IPS-15b (cell line): ENCODE measurements around the gene GALNT18.

Source experiments
- H3K27me3 ChIP-seq: one replicate; pipeline ENCODE4 v1.6.1; 2013; ENCODE audit warnings: low read length; ENCODE audit not compliant: control insufficient read depth, insufficient read depth
- H3K36me3 ChIP-seq: one replicate; pipeline ENCODE4 v1.6.1; 2013; ENCODE audit warnings: low read length; ENCODE audit not compliant: control insufficient read depth, insufficient read depth
- H3K4me1 ChIP-seq: one replicate; pipeline ENCODE4 v1.6.1; 2013; ENCODE audit warnings: mild to moderate bottlenecking, low read length; ENCODE audit not compliant: control insufficient read depth, insufficient read depth
- H3K4me3 ChIP-seq: one replicate; pipeline ENCODE4 v1.5.1; 2013; ENCODE audit warnings: low read depth, low read length
- H3K9ac ChIP-seq: one replicate; pipeline ENCODE4 v1.6.1; 2013; ENCODE audit warnings: low read depth, mild to moderate bottlenecking, low read length
- H3K9me3 ChIP-seq: one replicate; pipeline ENCODE4 v1.6.1; 2013; ENCODE audit warnings: mild to moderate bottlenecking, low read length; ENCODE audit not compliant: control insufficient read depth, insufficient read depth

The GALNT18 gene

GRCh38 chr11:11482730-11483129, 139.1 kb downstream of the GALNT18 start:
- Histone ChIP-seq H3K9ac (no peak overlapping the region), H3K36me3 (no peaks in the 10 kb centered on the region), H3K27me3 (no peaks in the 10 kb centered on the region), H3K4me3 (no peak overlapping the region), H3K4me1 (no peaks in the 10 kb centered on the region), H3K9me3 (no peaks in the 10 kb centered on the region)

GRCh38 chr11:11481371-11481770, 140.4 kb downstream of the GALNT18 start:
- Histone ChIP-seq H3K27me3 (no peaks in the 10 kb centered on the region), H3K9me3 (no peaks in the 10 kb centered on the region), H3K36me3 (no peaks in the 10 kb centered on the region), H3K4me3 (no peak overlapping the region), H3K9ac (no peak overlapping the region), H3K4me1 (no peaks in the 10 kb centered on the region)

DNA sequence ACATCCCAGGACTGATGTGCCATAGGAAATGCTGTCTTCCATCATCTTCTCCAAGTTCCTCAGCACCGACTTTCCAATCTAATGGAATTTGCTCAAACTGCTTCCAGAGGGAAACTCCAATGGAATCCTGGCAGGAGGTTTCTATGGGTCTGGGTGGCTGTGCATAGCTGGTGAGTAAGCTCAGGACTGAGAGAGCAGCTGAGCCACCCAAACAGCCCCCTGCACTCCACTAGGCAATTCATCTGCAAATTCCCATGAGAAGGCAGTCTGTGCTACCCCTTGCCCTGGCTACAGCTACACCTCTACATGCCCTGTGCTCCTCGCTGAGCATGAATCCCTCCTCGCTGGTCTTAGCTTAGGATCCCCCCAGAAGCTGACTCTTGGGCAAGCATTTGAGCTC, 140.8 kb downstream of the GALNT18 start:
- no peak overlapping the region for H3K9ac ChIP-seq
- no peaks in the 10 kb centered on the region for H3K9me3 ChIP-seq
- no peaks in the 10 kb centered on the region for H3K4me1 ChIP-seq
- no peaks in the 10 kb centered on the region for H3K36me3 ChIP-seq
- H3K4me3 ChIP-seq, result no peak overlapping the region
- H3K27me3 ChIP-seq, result no peaks in the 10 kb centered on the region

DNA sequence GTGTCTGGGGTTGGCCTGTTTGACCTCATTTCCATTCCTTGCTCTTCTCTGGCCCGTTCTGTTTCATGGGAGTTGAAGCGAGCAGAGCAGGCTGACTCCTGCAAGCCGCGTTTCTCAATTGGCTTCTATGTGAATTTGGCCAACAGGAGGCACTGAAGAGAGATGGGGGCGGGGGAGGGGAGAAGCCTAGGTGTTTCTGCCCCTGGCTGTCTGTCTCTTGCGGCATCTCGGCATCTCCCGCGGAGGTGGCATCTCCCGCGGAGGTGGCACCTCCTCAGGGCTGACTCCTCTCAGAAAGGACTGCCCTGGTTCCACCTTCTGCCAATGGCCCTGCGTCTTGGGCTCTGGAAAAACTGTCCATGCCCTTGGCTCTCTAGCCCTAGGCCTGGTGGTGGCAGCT, 143.1 kb downstream of the GALNT18 start:
- no peak overlapping the region for H3K9ac ChIP-seq
- no peak overlapping the region for H3K4me3 ChIP-seq
- H3K9me3 ChIP-seq, result no peaks in the 10 kb centered on the region
- H3K4me1 ChIP-seq, result no peaks in the 10 kb centered on the region
- no peaks in the 10 kb centered on the region for H3K36me3 ChIP-seq
- H3K27me3 ChIP-seq, result no peaks in the 10 kb centered on the region

GRCh38 chr11:11477695-11478420, 143.9 kb downstream of the GALNT18 start:
- H3K4me3 ChIP-seq, result no peak overlapping the region
- no peaks in the 10 kb centered on the region for H3K27me3 ChIP-seq
- no peaks in the 10 kb centered on the region for H3K9me3 ChIP-seq
- H3K9ac ChIP-seq, result no peak overlapping the region
- peaks cover 4% of the 10 kb centered on the region for H3K4me1 ChIP-seq
- H3K36me3 ChIP-seq, result no peaks in the 10 kb centered on the region

DNA sequence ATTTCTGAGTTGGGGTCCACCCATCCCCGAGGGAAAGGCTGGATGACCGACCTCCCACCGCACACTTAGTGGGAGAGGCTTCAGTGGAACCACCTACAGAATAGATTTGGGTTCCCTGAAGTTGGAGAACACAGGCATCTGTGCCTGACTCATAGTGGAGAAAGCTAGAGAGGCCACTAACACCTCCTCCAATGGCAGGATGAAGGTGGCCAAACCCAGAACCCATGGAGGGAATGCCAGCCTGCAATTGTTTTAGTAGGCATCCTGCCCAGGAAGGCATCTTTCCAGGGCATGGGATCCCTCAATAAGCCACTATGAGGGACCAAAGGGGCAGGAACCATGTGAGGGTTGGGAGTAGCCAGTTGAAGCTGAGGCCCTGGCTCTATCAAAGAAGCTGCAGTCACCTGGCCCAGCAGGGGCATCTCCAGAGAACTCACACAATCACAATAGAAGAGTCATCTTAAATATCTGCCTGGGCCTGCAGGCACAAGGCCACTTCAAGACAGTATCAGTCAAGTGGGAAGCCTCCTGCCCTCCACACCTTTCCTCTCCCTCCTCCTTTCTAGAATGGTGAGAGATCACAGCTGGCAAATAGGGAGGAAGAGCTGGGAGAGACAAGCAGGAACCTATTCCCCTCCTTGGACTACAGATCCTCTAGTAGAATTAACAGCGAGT, 144.7 kb downstream of the GALNT18 start:
- no peaks in the 10 kb centered on the region for H3K9me3 ChIP-seq
- H3K4me1 ChIP-seq, result peaks cover 4% of the 10 kb centered on the region
- no peak overlapping the region for H3K9ac ChIP-seq
- H3K36me3 ChIP-seq, result no peaks in the 10 kb centered on the region
- no peaks in the 10 kb centered on the region for H3K27me3 ChIP-seq
- H3K4me3 ChIP-seq, result no peak overlapping the region

DNA sequence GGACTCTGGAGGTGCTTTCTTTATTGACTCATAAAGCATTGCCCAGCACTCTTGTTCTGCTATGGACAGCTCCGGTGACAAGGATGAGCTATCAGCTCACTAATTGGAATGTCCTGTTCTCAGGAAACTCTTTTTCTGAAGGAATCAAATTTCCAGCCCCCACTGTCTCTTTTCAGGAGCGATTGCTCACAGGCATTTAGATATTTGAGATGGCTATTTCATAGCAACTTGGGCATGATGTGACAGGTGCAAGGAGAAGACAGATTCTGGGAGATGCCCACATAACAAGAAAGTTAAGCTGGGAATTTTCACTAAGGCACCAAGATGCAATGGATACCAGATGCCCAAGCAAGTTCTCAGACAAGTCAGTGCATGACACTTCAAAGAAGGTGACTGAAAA, 145.3 kb downstream of the GALNT18 start:
- Histone ChIP-seq H3K9me3 (no peaks in the 10 kb centered on the region), H3K27me3 (no peaks in the 10 kb centered on the region), H3K4me1 (peaks cover 4% of the 10 kb centered on the region), H3K9ac (no peak overlapping the region), H3K4me3 (no peak overlapping the region), H3K36me3 (no peaks in the 10 kb centered on the region)

GRCh38 chr11:11472106-11472505, 149.7 kb downstream of the GALNT18 start:
- Histone ChIP-seq H3K36me3 (no peaks in the 10 kb centered on the region), H3K9me3 (no peaks in the 10 kb centered on the region), H3K27me3 (no peaks in the 10 kb centered on the region), H3K4me3 (no peak overlapping the region), H3K9ac (no peak overlapping the region), H3K4me1 (peaks cover 4% of the 10 kb centered on the region)

GRCh38 chr11:11471201-11471600, 150.6 kb downstream of the GALNT18 start:
- H3K9me3 ChIP-seq, result no peaks in the 10 kb centered on the region
- H3K36me3 ChIP-seq, result no peaks in the 10 kb centered on the region
- no peak overlapping the region for H3K4me3 ChIP-seq
- peaks cover 6% of the 10 kb centered on the region for H3K4me1 ChIP-seq
- H3K27me3 ChIP-seq, result no peaks in the 10 kb centered on the region
- H3K9ac ChIP-seq, result no peak overlapping the region

DNA sequence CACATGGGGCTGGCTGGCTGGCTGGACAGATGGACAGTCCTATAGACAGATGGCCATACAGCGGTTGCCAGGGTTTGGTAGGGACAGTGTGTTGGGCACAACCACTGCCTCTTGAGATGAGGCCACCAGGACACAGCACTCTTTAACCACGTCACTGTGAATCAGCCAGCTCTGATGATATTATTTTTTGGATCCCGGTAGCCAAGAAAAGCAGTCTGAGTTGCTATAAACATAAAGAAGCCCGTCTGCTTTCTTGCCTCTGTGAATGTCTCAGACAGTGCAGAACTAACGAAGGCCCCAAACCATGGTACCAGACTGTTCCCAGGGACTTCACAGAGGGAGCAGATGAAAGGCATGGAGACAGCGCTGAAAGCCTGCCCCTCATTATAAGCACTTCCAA, 152.9 kb downstream of the GALNT18 start:
- Histone ChIP-seq H3K27me3 (no peaks in the 10 kb centered on the region), H3K4me1 (peaks cover 6% of the 10 kb centered on the region), H3K9ac (no peak overlapping the region), H3K36me3 (no peaks in the 10 kb centered on the region), H3K4me3 (no peak overlapping the region), H3K9me3 (no peaks in the 10 kb centered on the region)

DNA sequence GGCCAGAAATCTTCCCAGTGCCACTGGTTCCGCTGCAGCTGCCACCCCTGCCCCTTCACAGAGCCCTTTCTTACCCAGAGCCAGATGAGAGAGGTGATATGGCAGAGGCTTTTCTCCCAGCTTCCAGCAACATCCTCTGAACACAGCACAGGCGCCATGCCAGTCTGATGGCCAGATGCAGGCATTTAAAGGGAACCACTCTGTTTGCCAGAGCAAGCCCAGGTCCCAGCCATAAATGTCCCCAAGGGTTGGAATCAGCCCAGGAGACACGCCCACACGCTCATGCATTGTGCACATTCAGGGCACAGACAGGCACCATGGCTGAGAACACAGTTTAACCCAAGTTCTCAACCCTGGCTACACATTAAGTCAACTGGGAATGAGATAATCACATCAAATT, 154.5 kb downstream of the GALNT18 start:
- H3K4me1 ChIP-seq, result peaks cover 2% of the 10 kb centered on the region
- no peaks in the 10 kb centered on the region for H3K27me3 ChIP-seq
- H3K36me3 ChIP-seq, result no peaks in the 10 kb centered on the region
- no peaks in the 10 kb centered on the region for H3K9me3 ChIP-seq
- no peak overlapping the region for H3K9ac ChIP-seq
- no peak overlapping the region for H3K4me3 ChIP-seq

DNA sequence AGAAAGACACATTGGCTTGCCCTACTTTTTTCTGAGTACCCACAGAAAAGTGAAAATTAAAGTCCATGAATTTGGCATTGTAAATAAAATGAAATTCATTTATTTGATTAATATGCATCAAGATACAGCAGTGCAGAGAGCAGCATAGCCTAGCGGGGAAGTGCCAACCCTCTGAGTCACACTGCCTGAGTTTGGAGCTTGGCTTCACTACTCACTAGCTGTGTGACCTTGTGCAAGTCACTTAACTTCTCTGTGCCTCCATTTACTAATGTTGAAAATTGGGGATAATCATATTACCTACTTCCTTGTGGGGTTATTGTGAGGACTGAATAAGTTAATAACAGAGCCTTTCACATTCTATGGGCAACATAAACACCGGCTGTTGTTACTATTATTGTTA, 157.2 kb downstream of the GALNT18 start:
- no peaks in the 10 kb centered on the region for H3K36me3 ChIP-seq
- H3K9me3 ChIP-seq, result no peaks in the 10 kb centered on the region
- H3K9ac ChIP-seq, result no peak overlapping the region
- no peak overlapping the region for H3K4me3 ChIP-seq
- peaks cover 2% of the 10 kb centered on the region for H3K4me1 ChIP-seq
- H3K27me3 ChIP-seq, result no peaks in the 10 kb centered on the region
